HUES48 (cell line): ENCODE data around the gene SCN3B.

ENCODE experiments used
- H3K27ac ChIP-seq: one replicate; pipeline ENCODE4 v1.7.0; 2013; ENCODE audit warnings: low read depth, low read length, inconsistent platforms
- H3K27me3 ChIP-seq: 2 replicates; pipeline ENCODE4 v1.6.1; 2013; ENCODE audit warnings: mild to moderate bottlenecking, low read length; ENCODE audit not compliant: control insufficient read depth, insufficient read depth
- H3K36me3 ChIP-seq: 2 replicates; pipeline ENCODE4 v1.6.1; 2013; ENCODE audit warnings: low read length; ENCODE audit not compliant: control insufficient read depth, insufficient read depth
- H3K4me1 ChIP-seq: 2 replicates; pipeline ENCODE4 v1.6.1; 2013; ENCODE audit warnings: mild to moderate bottlenecking, low read length; ENCODE audit not compliant: control insufficient read depth, insufficient read depth
- H3K4me3 ChIP-seq: 2 replicates; pipeline ENCODE4 v1.5.1; 2013; ENCODE audit warnings: mild to moderate bottlenecking, low read depth, low read length
- H3K9ac ChIP-seq: 2 replicates; pipeline ENCODE4 v1.6.1; 2013; ENCODE audit warnings: mild to moderate bottlenecking, low read depth, low read length, moderate library complexity
- H3K9me3 ChIP-seq: 2 replicates; pipeline ENCODE4 v1.6.1; 2013; ENCODE audit warnings: low read length; ENCODE audit not compliant: control insufficient read depth, insufficient read depth

SCN3B gene

GRCh38 chr11:123659311-123659710, 4.9 kb upstream of the SCN3B start:
- Histone ChIP-seq H3K36me3 (no peaks in the 10 kb centered on the region), H3K27me3 (peaks cover 21% of the 10 kb centered on the region), H3K4me1 (peaks cover 7% of the 10 kb centered on the region; the same call in 1 of the 2 replicates), H3K9ac (no peak overlapping the region), H3K4me3 (no peak overlapping the region), H3K27ac (no peak overlapping the region), H3K9me3 (no peaks in the 10 kb centered on the region)

DNA sequence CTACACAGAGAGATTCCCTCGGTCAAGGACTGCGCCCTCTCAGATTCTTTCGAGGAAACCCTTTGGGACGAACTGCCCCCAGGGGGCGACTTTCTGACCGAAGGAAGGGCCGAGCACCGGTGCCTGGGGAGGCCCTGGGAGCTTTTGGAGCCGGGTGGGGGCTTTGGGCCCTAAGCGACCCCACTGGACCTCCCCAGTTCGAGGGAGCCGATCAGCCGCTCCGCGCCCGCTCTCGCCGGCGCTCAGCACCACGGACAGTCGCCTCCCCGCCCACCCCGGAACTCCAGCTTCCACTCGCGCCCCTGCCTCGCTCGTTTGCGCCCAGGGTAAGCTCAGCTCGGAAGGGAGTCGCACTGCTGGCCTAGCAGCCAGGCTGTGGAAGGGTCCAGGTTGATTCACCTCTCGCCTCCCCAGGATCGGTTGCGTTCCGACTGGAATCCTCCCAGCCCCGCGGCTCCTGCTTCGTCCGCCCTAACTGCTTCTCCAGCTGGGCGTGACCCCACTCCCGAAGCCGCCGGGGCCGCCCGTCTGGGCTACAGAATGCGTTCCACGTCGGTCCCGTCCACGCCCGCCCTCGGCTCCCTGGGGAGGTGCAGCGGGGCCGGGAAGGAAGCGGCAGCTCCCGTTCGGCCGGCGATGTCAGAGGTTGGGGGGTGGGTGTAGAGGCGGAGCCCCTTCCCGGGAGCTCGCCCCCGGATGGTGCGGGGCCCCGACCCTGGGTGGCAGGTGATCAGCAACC, 428 bp downstream of the SCN3B start:
- no peak overlapping the region for H3K9ac ChIP-seq
- peak overlapping the region; percentile 79 for H3K4me3 ChIP-seq
- no peaks in the 10 kb centered on the region for H3K9me3 ChIP-seq
- no peak overlapping the region for H3K27ac ChIP-seq
- H3K27me3 ChIP-seq, result peaks cover 42% of the 10 kb centered on the region
- H3K36me3 ChIP-seq, result no peaks in the 10 kb centered on the region
- peaks cover 7% of the 10 kb centered on the region for H3K4me1 ChIP-seq

DNA sequence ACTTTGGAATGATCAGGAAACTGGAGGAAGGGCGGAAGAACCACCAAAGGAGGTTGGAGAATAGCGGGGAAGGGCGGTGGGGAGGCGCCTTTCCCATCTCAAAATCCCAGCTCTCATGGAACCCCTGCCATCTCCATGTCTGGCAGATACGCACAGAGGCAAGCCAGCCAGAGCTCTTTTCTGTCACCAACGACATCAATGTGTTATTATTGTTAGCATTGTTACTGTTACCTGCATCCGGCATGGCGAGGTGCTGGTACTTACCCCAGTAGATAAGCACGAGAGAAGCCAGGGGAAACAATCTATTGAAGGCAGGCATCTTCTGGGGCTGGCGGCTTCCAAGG, 969 bp downstream of the SCN3B start:
- Histone ChIP-seq H3K4me3 (peak overlapping the region; percentile 79), H3K9ac (no peak overlapping the region), H3K27me3 (peaks cover 38% of the 10 kb centered on the region), H3K36me3 (no peaks in the 10 kb centered on the region), H3K9me3 (no peaks in the 10 kb centered on the region), H3K27ac (no peak overlapping the region), H3K4me1 (peaks cover 8% of the 10 kb centered on the region)

DNA sequence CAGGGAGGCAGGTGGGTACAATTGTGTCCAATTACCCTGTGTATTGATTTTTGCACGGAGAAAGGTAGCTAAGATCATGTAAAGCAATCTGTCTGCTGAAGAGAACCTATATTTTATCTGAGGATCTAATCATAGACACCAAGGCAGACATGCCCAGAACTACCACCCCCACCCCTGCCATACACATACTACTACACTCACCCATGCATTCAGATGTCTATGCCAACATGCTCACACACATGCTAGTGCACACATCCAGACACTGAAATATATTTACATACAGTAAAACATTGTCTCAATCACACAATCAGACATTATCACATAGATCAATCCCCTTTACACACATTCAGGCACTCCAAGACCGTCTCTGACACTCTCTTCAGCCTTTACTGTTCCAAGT, 1.8 kb downstream of the SCN3B start:
- Histone ChIP-seq H3K9me3 (no peaks in the 10 kb centered on the region), H3K36me3 (no peaks in the 10 kb centered on the region), H3K27me3 (peaks cover 38% of the 10 kb centered on the region), H3K9ac (no peak overlapping the region), H3K4me3 (no peak overlapping the region), H3K27ac (no peak overlapping the region), H3K4me1 (peaks cover 9% of the 10 kb centered on the region)

DNA sequence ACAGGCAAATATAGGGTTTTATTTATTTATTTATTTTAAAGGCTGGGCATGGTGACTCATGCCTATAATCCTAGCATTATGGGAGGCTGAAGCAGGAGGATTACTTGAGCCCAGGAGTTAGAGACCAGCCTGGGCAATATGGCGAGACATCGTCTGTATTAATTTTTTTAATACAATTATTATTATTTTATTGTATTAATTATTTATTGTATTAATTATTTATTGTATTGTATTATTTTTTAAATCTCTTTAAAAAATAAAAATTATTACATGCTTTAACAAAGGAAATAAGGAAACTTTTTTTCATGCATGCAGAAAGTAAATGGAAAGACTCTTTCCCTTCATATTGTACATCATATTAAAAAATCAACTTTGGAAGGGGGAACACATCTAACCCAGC, 3.5 kb downstream of the SCN3B start:
- H3K27ac ChIP-seq, result no peak overlapping the region
- H3K9ac ChIP-seq, result no peak overlapping the region
- H3K9me3 ChIP-seq, result no peaks in the 10 kb centered on the region
- H3K4me3 ChIP-seq, result no peak overlapping the region
- H3K36me3 ChIP-seq, result no peaks in the 10 kb centered on the region
- H3K27me3 ChIP-seq, result peaks cover 31% of the 10 kb centered on the region
- H3K4me1 ChIP-seq, result peaks cover 9% of the 10 kb centered on the region

- Histone ChIP-seq H3K4me3 (no peak overlapping the region), H3K27ac (no peak overlapping the region), H3K27me3 (no peaks in the 10 kb centered on the region)
Measured at GRCh38 chr11:123645286-123645975, 9.0 kb downstream of the SCN3B start.

GRCh38 chr11:123642435-123642834, 12.0 kb downstream of the SCN3B start:
- no peak overlapping the region for H3K9ac ChIP-seq
- H3K27me3 ChIP-seq, result no peaks in the 10 kb centered on the region
- H3K4me1 ChIP-seq, result peaks cover 8% of the 10 kb centered on the region
- H3K27ac ChIP-seq, result no peak overlapping the region
- no peaks in the 10 kb centered on the region for H3K9me3 ChIP-seq
- H3K36me3 ChIP-seq, result no peaks in the 10 kb centered on the region
- H3K4me3 ChIP-seq, result no peak overlapping the region

More at GRCh38 chr11:123645286-123645975, 9.0 kb downstream of the SCN3B start:
- H3K9ac ChIP-seq, result no peak overlapping the region
- no peaks in the 10 kb centered on the region for H3K9me3 ChIP-seq
- peaks cover 11% of the 10 kb centered on the region for H3K4me1 ChIP-seq
- no peaks in the 10 kb centered on the region for H3K36me3 ChIP-seq

DNA sequence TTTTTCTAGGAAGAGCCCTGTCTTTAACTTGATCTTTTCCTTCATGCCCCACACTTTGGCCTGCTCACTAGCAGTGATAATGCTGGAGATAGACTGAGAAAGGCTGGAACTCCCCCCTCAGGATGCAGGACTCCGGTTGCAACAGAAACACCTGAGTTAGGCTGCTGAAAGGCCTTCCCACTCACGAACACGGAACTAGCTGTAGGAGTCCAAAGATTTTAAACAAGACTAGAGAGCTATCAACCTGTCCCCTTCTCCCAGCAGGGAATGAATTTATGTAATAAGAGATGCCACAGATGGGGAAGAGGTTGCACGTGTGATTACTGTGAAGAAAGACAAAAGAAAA, 13.0 kb downstream of the SCN3B start:
- Histone ChIP-seq H3K36me3 (no peaks in the 10 kb centered on the region), H3K4me1 (peaks cover 8% of the 10 kb centered on the region), H3K27ac (no peak overlapping the region), H3K9ac (no peak overlapping the region; the same call in 1 of the 2 replicates), H3K4me3 (no peak overlapping the region), H3K27me3 (no peaks in the 10 kb centered on the region), H3K9me3 (no peaks in the 10 kb centered on the region)

DNA sequence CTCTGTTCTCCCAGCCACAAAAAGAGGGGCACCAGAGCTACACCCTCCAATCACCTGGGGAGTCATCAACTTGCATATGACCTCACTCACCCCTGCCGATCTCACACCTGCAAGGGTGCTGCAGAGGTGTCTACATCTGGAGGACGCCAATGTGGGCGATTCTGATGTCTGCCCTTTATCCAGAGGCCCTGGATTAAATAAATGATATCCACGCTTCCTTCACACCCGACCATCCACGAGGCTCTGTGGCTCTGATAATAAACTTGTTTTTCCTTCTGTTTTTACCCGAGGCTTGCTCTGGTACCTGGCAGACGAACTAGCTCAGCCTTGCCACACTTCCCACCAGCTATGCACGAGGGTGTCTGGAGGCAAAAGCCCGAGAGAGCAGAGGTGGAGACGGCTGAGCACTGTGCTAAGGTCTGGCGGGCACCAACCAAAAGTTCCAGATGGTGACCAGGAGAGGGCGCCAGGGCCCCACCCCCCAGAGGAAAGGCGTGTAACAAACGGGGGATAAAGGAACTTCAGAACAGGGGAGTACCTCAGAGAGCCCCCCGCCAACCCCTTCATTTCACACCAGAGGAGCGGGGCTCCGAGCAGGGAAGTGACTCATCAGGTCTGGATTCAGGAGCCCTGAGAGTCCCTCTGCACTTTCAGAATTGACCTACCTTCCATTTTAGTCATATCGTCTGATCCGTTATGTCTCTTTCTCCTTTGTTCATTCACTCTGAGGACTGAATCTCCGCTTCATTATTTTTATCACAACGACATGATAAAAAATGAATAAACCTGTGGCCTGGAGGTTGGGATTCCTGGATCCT, 13.5 kb downstream of the SCN3B start:
- Histone ChIP-seq H3K36me3 (no peaks in the 10 kb centered on the region), H3K9ac (no peak overlapping the region; the same call in 1 of the 2 replicates), H3K9me3 (no peaks in the 10 kb centered on the region), H3K27me3 (no peaks in the 10 kb centered on the region), H3K4me3 (no peak overlapping the region), H3K27ac (no peak overlapping the region), H3K4me1 (peaks cover 8% of the 10 kb centered on the region)

DNA sequence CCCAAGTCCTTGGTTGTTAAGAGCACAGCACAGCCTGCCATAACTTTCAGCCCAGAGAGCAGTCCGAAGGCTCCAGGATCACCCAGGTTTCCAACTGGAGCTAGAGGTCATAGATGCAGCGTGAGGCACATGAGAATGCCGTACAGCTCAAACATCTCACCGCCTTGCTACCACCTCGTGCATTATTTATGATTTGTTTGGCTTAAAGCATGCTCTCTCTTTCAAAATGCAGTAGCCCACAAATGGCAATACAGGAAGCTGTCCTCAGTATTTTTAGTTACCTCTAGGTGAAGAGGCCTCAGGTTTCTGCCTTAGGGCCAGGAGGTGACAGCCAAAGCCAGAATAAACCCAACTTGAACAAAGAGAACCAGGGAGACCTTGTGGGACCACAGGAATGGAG, 14.4 kb downstream of the SCN3B start:
- no peaks in the 10 kb centered on the region for H3K36me3 ChIP-seq
- peaks cover 8% of the 10 kb centered on the region for H3K4me1 ChIP-seq
- no peaks in the 10 kb centered on the region for H3K27me3 ChIP-seq
- no peak overlapping the region for H3K4me3 ChIP-seq
- H3K9ac ChIP-seq, result no peak overlapping the region
- H3K9me3 ChIP-seq, result no peaks in the 10 kb centered on the region
- H3K27ac ChIP-seq, result no peak overlapping the region

GRCh38 chr11:123630126-123630608, 24.3 kb downstream of the SCN3B start:
- Histone ChIP-seq H3K27me3 (no peaks in the 10 kb centered on the region), H3K36me3 (peaks cover 4% of the 10 kb centered on the region), H3K27ac (no peak overlapping the region), H3K9ac (no peak overlapping the region), H3K4me1 (no peaks in the 10 kb centered on the region), H3K4me3 (no peak overlapping the region), H3K9me3 (no peaks in the 10 kb centered on the region)
